ENCODE results near the gene OR4C46.
"Not testable (repeated sequence)": the region's sequence is repeated elsewhere in the genome, so short reads cannot be mapped to it uniquely, and the experiment has no call there.

Gene OR4C46

DNA sequence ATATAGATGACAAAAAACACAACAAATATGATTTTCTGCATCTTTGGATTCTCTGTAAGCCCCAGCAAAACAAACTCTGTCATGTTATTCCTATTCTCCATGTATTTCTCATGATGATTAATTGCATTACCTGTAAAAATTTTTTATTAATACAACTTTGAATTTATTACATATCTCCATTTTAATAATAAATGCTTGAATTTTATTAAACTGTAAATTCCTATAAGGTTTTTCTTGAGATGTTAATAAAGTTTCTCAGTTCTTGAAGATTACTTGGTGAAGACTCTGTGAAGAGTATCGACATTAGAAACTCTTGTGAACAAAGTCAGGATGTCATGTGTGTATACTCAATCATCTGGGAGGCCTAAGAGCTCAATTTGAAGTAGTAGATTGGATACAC is at the start of gene OR4C46:
Gene OR4C46, minus strand, starts transcription at position 101 of the 400 bp plus-strand sequence. Its CDS starts 0 bp downstream, at position 101.
- no peak for DNase-seq

DNA sequence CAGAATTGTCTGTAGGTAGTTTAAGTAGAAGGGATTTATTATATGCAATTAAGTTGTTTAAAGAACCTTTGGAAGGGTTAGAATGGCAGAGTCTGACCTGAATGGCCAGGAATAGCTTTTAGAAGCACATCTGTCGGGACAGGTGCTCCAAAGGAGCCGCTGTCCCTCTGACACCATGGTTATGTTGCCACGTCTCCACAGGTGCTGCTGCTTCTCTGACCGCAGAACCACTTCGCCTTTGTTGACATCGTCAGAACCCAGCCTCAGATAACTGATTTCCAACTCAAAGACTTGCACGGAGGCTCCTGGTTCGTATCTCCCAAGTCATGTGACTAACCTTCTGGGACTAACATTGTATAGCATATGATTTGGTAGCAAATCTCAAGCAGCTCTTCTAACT is 41.8 kb upstream of the OR4C46 start:
- DNase-seq, result not testable (repeated sequence)

DNA sequence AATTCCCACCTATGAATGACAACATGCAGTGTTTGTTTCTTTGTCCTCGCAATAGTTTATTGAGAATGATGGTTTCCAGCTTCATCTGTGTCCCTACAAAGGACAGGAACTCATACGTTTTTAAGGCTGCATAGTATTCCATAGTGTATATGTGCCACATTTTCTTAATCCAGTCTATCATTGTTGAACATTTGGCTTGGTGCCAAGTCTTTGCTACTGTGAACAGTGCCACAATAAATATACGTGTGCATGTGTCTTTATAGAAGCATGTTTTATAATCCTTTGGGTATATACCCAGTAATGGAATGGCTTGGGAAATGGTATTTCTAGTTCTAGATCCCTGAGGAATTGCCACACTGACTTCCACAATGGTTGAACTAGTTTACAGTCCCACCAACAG is 42.4 kb downstream of the OR4C46 start:
- not testable (repeated sequence) for DNase-seq

DNA sequence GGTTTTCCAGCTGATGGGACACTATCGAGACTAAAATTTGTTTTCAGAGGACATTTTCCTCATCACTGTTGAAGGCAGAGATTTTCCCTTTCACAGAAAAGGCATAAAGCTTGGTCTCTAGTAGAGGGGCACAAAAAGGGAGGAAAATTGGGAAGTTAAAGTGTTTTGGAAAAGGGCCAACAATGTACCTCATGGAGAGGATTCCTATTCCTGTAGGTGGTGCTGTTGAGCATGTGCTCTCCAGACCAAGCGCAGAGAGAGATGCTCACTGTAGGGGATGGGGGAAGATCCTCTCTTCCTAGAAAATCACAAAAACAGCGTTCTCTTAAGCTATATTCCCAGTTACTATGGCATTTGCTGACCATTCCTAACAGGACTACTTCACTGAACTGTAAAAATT is 44.9 kb downstream of the OR4C46 start:
- DNase-seq, result no peak

DNA sequence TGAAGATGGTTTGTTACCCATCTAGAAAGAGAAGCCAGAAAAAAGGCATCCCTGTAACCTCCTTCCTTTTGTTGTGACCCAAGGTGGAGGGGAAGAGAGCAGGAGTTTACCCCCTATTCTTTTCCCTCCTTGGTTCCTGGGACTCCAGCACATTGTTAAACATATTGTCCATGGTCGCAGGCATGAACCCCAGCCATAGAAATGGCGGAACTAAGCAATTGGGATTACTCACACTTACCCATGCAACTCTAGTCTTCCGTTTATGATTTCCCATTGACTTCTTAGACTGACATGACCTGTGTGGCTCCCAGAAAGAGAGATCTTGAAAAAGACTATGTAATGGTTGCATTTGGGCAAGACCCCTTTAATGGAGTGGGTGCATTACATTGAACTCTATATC is 45.4 kb downstream of the OR4C46 start:
- no peak for DNase-seq

All from NCI-H2081 (cell line).